ENCODE measurements around the gene FBRS.
A peak's percentile ranks its signal among the peaks of the same experiment; 100 is the strongest.

FBRS gene

DNA sequence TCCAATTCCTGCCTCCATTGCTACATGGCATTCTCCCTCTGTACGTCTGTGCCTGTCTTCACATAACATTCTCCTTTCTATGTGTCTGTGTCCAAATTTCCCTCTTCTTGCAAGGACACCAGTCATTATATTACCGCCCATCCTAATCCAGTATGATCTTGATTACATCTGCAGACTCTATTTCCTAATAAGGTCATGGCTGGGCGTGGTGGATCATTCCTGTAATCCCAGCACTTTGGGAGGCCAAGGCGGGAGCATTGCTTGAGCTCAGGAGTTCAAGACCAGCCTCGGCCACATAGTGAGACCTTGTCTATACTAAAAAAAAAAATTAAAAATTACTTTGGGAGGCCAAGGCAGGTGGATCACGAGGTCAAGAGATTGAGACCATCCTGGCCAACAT, 12.5 kb upstream of the FBRS start:
- no peak for DNase-seq

DNA sequence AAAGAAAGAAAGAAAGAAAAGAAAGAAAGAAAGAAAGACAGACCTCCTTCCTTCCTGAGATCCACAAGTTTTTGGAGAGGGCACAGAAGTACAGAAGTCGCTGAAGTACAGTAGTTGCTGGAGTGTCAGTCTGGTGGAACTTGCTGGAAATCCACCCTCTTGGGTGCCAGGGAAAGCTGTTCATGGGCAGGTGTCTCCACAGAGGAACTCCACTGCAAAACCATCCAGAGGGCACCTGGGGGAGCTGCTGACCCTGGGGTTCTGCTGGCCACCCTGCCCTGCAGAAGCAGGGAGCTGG, 11.0 kb upstream of the FBRS start:
- no peak for DNase-seq

DNA sequence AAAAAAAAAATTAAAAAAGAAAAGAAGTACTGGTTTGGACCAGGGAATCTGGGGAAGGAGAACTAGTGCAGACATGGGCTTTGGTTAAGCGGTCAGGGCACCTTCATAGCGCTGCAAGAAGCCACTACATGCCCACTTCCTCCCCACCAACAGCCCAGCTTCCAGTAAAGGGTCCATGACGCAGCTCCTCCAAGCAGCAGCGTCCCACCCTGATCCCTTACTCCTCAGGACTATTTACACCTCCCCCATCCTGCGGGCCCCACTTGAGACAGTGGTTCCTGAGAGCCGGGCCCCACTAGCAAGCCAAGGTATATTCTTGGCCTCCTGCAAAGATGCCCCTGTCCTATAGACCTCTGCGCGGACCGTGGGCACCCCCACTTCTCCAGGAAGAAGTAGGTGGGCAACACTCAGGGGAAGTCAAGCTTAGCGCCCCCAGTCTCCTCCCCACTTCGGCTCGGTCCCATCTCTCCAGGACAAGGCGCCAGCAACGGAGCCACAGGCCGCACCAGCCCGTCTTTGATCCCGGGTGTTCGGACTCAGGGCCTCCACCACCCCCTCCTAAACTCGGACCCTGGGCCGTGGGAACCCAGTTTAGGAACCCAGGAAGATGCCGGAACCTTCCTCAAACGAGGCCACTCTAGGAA, 8.4 kb upstream of the FBRS start:
- no peak for DNase-seq

DNA sequence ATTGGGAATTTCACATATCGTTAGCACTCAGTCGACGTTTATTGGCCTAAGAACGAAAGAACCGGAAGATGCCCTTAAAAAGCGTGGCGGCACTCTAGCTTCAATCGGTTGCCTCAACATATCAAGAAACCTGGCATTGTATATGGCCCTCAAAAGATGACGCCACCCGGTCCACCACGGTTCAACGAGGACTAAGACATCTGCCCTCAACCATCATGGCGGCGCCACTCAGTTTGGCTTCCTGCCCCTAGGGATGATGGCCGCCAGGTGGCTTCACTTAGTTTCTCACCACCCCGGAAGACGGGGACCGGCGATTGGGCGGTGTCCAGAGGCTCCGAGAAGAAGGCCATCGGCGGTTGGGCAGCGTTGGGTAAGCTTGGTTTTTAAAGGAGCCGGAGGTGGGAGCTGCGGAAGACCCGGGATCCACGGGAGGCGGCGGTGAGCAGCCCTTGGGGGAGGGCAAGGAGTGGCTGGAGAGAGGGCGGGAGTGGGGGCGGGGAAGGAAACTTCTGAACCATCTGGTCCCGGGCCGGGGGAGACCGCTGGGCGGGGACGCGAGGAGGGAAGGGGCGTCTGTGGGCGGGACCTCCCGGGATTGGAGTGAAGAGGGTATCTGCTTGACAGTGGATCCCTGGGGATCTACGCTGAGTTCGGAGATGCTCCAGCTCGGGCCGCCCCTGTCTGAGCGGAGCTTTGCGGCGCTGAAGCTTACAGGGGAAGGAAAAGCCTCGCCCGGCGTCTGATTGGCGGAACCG, 7.7 kb upstream of the FBRS start, which contains the start of gene PRR14:
Gene PRR14, plus strand, starts transcription at position 592 of the 755 bp plus-strand sequence. CDS start 686 bp downstream, outside the sequence.
- DNase-seq: peak; percentile 99

DNA sequence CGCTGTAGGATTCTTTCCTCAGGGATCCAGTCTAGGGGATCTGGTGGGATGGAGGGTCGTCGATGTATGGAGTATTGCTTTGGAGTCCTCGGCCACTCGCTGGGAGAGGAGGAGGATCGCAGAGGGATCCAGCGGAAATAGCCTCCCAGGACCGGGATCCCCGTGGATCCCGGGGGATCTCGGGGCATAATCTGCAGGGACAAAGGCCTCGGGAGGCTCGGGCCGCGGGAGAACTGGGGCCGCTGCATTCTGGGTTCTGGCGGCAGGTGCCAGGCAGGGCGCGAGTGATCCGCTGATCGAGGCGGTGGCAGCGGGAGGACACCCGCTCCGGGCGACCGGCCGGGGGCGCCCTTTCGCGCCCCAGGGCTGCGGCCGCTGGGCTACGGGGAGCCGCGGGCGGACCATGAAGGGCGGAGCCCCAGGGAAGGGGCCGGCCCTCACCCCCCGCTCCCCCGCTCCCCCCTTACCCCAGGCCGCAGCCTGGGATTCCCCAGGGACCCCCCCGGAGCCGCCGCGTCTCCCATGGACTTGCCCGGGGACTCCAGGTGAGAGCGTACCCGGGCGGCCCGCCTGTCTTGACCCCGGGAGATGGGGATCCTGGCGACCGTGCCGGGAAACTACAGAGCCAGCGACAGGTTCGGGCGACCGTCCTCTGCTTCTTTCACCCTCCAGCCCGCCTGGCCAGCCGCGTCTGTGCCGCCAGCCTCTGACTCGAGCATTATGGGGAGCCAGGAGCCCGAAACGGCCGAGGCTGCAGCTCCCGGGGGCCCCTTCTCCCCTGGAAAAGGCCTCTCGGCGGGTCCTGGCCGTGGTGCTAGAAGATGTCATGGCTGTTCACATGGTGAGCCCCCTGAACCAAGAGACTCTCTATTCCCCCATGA, 6.9 kb upstream of the FBRS start:
- peak; percentile 78 for DNase-seq

DNA sequence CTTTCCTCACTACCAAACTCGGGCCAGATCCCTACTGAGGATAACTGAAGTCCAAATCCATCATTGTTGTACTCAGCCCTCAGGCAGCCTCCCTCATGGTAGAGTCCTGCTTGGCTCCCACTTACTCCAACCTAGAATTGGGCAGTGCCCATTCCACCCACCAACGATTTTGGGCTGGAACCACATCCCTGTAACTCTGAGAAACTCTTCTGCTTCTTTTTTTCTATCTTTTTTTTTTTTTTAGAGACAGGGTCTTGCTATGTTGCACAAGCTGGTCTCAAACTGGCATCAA, 6.3 kb upstream of the FBRS start:
- DNase-seq: no peak

DNA sequence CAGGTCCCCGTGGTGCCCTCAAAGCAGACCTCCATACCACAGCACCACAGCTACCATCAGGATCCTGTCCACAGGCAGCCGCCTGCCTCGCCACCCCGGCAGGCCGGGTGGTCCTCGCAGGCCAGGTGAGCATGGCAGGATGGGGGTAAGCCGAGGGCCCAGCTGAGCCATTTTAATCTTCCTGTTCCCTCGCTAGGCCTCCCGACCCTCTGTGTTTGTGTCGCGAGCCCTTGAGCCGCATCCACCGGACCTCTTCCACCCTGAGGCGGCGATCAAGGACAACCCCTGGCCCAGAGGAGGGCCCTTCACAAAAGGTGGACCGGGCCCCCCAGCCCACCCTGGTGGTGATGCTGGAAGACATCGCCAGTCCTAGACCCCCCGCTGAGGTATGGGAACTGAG, 5.5 kb upstream of the FBRS start:
- no peak for DNase-seq

DNA sequence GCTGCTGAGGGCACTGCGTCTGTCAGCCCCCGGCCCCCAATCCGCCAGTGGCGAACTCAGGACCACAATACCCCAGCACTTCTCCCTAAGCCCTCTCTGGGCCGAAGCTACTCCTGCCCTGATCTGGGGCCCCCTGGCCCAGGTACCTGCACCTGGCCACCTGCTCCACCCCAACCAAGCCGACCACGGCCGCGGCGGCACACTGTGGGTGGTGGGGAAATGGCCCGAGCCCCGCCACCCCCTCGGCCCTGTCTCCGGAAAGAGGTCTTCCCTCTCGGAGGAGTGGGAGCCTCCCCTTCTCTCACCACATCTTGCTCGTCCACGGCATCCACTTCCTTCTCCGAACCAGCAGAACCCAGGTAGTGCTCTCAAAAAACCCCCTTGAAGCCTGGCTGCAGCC, 3.4 kb upstream of the FBRS start:
- no peak for DNase-seq

DNA sequence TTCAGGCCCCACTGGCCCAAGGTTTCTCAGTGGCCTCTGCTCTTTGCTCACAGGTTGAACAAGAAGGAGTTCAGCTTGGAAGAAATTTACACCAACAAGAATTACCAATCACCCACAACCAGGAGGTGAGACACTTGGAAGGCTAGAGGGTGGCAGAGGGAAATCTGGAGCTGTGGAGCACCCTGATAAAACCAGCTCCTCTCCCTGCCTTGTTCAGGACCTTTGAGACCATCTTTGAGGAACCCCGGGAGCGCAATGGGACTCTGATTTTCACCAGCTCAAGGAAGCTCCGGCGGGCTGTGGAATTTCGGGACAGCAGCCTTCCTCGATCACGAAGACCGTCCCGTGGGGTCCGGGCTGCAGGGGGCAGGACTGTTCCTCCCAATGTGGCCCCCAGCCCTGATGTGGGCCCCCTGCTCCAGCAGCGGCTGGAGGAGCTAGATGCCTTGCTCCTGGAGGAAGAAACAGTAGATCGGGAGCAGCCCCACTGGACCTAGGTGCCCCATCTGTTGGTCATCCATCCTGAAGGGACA, 2.4 kb upstream of the FBRS start:
- DNase-seq: no peak

DNA sequence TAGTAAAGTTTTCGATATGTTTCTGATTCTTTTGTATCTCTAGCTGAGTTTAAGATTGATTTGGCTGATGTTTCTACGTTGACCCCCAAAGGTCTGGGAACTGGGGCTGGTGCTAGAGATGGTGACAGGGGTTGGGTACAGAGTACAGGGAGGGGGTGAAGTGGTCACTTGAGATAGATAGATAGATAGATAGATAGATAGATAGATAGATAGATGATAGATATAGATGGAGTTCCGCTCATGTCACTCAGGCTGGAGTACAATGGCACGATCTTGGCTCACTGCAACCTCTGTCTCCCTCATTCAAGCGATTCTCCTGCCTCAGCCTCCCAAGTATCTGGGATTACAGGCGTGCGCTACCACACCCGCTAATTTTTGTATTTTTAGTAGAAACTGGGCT, 1.8 kb upstream of the FBRS start:
- DNase-seq: no peak

DNA sequence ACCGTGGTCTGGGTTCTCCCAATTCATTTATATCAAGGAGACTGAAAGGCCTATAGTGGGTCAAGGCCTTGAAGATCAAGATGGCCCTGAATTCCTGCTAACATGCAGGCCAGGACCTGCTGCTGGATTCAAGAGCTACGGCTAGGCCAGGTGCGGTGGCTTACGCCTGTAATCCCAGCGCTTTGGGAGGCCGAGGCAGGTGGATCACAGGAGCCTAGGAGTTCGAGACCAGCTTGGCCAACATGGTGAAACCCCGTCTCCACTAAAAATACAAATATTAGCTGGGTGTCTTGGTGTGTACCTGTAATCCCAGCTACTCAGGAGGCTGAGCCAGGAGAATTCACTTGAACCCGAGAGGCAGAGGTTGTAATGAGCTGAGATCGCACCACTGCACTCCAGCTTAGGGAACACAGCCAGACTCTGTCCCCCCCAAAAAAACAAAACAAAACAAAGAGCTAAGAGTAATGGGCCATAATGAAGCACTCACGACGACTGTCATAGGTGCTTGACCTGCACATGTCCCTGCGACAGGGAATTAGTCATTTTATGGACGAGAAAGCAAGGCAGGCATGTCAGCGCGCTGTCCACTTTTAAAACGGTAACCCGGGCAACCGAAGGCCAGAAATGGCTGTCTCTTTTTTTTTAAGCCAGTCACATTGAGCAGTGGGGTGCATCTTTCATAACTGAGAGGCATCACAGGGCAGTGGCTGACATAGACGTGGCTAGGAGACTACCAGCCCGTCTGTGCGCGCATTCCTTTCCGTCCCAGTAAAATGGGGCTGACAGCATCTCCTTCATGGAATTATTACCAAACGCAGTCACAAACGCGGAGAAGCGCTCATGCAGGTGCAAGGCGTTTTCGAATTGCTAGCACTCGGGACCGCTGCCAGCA, 1.0 kb upstream of the FBRS start:
- DNase-seq: no peak

DNA sequence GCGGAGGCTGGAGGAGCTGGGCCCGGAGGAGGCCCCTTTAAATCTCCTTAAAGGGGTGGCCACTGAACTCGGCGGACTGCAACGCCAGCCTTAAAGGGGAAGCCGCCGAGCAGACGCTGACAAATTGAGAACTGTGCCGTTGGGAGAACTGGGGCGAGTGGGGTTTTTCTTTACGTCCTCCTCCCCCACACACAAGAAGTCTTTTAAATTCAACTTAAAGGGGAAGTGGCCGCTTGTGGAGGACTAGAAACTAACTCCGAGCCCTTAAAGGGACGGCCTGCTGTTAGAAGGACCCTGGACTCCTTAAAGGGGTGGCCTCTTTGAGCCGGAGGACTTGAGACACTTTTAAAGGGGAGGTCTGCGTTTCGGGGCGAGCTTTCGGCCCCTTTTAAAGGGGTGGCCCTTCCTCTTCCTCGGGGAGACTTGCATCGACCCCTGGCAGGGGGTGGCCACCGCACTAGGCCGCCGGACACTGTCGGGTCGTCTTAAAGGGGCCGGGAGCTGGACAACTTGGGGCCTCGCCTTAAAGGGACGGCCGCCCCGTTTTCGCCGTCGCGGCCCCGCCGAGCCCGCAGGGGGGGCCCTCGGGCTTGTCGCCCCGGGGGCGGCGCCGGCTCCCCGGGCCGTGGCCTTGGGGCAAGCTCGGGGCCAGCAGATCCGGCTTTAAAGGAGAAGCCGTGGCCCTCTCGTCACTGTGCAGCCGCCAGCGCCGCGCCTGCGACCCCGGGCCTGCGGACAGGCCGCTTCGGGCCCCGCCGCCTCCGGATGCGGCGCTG, 688 bp downstream of the FBRS start:
- peak; percentile 96 for DNase-seq

DNA sequence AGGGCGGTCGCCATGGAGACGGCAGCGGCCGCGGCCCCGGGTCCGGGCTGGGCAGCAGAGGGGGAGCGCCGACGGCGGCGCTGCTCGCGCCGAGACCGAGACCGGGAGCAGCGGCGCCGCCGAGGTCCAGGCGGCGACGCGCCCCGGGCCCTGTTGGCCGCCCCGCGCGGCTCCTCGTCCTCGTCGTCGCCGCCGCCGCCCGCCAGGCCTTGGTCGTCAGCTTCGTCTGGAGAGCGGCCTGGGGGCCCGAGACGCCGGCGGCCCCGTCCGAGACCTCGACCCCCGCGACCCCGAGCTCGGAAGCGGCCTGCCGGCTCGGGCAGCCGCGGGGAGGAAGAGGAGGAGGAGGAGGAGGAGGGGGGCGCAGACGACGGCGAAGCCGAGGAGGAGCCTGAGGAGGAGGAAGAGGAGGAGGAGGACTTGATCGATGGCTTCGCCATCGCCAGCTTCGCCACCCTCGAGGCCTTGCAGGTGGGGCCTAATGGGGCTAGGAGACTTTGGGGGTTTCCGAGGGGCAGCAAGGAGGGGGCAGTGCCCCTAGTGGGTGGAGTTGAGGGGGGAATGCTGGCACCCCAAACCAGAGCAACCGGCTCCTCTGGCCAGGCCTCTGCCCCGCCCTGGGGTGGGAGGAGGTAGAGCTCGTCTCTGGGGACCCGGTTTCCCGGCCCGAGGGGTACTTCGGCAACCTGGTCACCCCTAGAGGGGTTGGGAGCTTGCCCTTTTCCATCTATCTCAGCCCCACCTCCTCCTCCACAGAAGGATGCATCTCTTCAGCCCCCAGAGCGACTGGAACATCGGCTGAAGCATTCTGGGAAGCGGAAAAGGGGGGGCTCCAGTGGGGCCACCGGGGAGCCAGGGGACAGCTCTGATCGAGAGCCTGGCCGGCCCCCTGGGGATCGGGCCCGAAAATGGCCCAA, 1.5 kb downstream of the FBRS start:
- DNase-seq: peak; percentile 39

DNA sequence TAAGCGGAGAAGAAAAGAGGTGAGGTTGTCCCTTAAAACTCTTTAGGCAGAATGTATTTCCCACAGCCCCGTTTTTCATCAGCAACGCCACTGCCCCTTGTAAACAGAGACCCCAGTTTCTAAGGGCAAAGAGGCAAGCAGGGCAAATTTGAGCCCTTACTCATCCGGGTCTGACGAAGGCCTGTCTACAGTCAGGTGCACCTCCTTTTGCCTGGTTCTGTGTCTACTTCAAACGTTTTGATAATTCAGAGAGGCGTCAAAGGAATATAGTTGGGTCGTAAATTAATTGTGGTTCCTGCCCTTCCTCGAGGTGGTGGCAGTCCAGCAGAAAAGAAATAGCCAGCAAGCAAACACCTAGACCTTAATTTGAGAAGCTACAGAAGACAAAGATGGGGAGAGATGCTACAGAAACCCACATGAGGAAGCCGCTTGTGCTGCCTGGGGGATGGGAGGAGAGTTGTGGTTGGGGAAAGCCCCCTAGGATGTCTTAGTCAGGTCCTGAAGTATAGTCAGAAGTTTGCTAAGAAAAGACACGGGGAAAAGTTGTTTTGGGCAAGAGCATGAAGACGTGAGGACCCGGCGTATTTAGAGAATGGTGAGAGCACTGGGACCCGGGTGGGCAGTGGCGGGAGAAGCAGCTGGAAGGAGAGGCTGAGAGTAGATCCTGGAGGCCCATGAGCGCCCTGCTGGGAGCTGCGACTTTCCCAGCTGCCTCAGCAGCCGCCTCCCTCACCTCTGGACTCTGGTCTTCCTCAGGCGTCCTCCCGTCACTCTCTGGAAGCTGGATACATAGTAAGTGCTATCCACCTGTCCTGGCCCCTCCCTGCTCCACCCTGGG, 2.4 kb downstream of the FBRS start:
- peak; percentile 89 for DNase-seq

DNA sequence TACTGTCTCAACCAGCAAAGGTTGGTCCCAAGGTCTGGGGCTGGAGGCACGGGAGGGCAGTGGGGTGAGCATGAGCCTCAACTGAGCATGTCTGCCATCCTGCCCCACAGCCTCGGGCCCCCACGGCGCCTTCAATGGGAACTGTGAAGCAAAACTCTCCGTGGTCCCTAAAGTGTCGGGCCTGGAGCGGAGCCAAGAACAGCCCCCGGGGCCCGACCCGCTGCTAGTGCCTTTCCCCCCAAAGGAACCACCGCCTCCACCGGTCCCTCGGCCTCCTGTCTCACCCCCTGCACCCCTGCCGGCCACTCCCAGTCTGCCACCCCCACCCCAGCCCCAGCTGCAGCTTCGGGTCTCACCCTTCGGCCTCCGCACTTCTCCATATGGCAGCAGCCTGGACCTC, 4.2 kb downstream of the FBRS start:
- no peak for DNase-seq

DNA sequence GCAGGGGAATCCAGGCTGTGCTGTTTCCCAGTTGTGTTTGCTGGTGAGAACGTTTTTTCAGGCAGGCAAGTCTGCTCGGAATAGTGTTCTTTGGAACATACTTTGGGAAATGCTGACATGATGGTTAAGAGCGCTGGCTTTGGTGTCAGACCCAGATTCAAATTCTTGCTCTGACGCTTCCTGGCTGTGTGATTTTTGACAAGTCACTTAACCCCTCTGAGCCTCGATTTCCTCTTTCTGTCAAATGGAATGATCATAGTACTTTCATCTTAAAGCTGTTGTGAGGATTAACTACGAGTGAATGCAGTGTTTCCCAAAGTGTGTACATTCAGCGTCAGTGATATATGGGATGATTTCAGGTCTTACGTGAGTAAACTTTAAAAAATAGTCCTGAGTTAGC, 4.8 kb downstream of the FBRS start:
- DNase-seq: no peak

DNA sequence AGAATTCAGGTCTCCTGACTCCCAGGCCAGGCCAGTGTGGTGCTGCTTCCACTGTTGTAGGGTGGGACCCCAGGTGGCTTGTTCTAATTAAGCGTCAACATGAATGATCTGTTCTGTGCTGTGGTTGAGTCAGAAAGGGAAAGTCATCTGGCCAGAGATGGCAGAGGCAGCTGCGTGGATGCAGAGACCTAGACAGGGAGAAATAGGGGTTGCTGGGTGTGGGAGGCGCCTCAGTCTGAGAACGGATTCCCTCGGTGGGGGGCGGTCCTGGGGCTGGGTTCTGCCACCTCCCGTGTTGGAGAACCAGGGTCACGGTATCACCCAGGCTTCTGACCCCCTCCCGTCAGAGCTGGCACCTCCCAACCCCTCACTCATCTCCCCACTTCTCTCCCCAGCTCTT, 5.6 kb downstream of the FBRS start:
- no peak for DNase-seq

DNA sequence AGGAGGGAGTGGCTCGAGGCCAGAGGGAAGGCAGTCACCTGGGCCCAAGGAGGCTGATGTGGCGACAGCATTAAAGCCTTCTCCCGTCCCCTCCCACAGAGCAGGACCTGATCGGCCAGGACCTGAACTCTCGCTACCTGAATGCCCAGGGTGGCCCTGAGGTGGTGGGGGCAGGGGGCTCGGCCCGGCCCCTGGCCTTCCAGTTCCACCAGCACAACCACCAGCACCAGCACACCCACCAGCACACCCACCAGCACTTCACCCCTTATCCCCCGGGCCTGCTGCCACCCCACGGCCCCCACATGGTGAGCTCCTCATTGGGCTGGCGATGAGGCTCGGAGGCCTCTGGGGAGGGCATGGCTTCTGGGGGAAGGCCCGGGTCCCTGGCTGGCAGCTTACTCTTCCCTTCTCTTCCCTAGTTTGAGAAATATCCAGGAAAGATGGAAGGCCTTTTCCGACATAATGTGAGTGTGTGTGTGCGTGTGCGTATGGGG, 6.4 kb downstream of the FBRS start:
- no peak for DNase-seq

DNA sequence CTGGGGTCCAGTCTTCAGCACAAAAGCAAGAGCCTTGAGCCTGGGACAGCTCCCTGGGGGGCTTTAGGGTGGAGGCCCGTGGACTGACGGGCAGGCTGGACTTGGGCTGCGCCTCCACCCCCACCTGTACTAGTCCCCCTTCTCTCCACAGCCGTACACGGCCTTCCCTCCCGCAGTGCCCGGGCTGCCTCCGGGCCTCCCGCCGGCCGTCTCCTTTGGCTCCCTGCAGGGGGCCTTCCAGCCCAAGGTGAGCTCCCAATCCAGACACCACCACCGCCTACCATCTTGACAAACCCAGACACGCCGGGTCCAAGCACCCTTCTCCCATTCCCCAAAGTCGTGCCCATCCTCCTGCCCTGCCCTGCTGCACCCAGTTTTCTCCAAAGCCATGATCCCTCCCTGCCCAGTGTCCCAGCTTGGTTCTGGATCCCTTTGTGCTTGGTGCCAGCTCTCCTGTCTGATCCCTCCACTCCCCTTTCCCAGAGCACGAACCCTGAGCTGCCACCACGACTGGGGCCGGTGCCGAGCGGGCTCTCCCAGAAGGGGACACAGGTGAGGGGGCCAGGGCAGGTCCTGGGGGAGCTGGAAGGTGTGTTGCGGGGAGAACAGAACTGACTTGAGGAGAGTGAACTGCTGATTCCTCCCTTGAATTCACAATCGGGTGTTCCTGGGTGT, 7.1 kb downstream of the FBRS start:
- DNase-seq: no peak
